SK-N-MC (cell line): ENCODE results near the gene PLGRKT.
"Not testable (repeated sequence)": the region's sequence is repeated elsewhere in the genome, so short reads cannot be mapped to it uniquely, and the experiment has no call there.

Experiments
- DNase-seq: peaks from one replicate; pipeline ENCODE4 v3.0.0-alpha.2; 2011; ENCODE audit warnings: low read depth, low spot score
- H3K27ac ChIP-seq: fragments of 200-600 bp; sonication (generic); 2 replicates; pipeline ENCODE4 v1.5.1; 2016; ENCODE audit warnings: mixed run types
- H3K36me3 ChIP-seq: fragments of 200-600 bp; sonication (generic); 2 replicates; pipeline ENCODE4 v1.6.1; 2017; ENCODE audit warnings: antibody characterized with exemption, low read length, mixed read lengths; ENCODE audit not compliant: insufficient read depth
- H3K4me3 ChIP-seq: fragments of 200-600 bp; sonication (generic); 2 replicates; pipeline ENCODE4 v1.5.1; 2016
- H3K9ac ChIP-seq: fragments of 200-600 bp; sonication (generic); 2 replicates; pipeline ENCODE4 v1.8.0; 2017; ENCODE audit warnings: mixed run types, mixed read lengths; ENCODE audit not compliant: insufficient read length
- H3K9me3 ChIP-seq: fragments of 200-600 bp; sonication (generic); 2 replicates; pipeline ENCODE4 v1.6.1; 2017; ENCODE audit warnings: low read depth, mild to moderate bottlenecking, antibody characterized with exemption, low read length, moderate library complexity, mixed read lengths
- EZH2 ChIP-seq: fragments of 200-600 bp; sonication (generic); IDR thresholded peaks from one replicate; pipeline ENCODE4 v1.6.1; 2017; ENCODE audit warnings: antibody characterized with exemption
- FOXP2 ChIP-seq: optimal IDR thresholded peaks from 2 replicates; pipeline ENCODE3; 2011; ENCODE audit warnings: mild to moderate bottlenecking, moderate library complexity; ENCODE audit not compliant: insufficient read depth; ENCODE audit errors: extremely low read length, control extremely low read depth
- POLR2AphosphoS5 ChIP-seq: IDR thresholded peaks from 2 replicates; pipeline ENCODE4 v1.6.1; 2012; ENCODE audit warnings: mild to moderate bottlenecking, low read depth, low read length, borderline replicate concordance

Gene PLGRKT

GRCh38 chr9:5336688-5337087 lies 101.0 kb downstream of the PLGRKT start:
- H3K9ac ChIP-seq: no peak overlapping the region
- H3K4me3 ChIP-seq: no peak overlapping the region
- DNase-seq: no peak
- H3K9me3 ChIP-seq: no peaks in the 10 kb centered on the region
- H3K27ac ChIP-seq: no peak overlapping the region
- H3K36me3 ChIP-seq: no peaks in the 10 kb centered on the region
- TF ChIP-seq FOXP2 (no peak), POLR2AphosphoS5 (no peak)

GRCh38 chr9:5331276-5331675 lies 106.4 kb downstream of the PLGRKT start:
- not testable (repeated sequence) for DNase-seq, H3K27ac ChIP-seq, H3K9me3 ChIP-seq, H3K36me3 ChIP-seq, H3K4me3 ChIP-seq, H3K9ac ChIP-seq

DNA sequence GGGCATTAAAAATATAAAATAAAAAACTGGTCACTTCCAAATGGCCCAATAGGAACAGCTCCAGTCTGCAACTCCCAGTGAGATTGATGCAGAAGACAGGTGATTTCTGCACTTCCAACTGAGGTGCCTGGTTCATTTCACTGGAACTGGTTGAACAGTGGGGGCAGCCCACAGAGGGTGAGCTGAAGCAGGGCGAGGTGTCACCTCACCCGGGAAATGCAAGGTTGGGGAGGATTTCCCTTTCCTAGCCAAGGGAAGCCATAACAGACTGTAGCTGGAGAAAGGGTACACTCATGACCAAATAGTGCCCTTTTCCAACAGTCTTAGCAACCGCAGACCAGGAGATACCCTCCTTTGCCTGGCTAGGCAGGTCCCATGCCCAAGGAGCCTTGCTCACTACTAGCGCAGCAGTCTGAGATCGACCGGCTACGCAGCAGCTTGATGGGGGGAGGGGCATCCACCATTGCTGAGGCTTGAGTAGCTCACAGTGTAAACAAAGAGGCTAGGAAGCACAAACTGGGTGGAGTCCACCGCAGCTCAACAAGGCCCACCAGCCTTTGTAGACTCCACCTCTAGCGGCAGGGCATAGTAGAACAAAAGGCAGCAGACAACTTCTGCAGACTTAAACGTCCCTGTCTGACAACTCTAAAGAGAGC lies 110.7 kb downstream of the PLGRKT start:
- Histone ChIP-seq H3K27ac (no peak overlapping the region), H3K36me3 (no peaks in the 10 kb centered on the region), H3K9ac (no peak overlapping the region), H3K9me3 (no peaks in the 10 kb centered on the region), H3K4me3 (no peak overlapping the region)
- TF ChIP-seq EZH2 (no peak), POLR2AphosphoS5 (no peak), FOXP2 (no peak)
- DNase-seq: no peak

DNA sequence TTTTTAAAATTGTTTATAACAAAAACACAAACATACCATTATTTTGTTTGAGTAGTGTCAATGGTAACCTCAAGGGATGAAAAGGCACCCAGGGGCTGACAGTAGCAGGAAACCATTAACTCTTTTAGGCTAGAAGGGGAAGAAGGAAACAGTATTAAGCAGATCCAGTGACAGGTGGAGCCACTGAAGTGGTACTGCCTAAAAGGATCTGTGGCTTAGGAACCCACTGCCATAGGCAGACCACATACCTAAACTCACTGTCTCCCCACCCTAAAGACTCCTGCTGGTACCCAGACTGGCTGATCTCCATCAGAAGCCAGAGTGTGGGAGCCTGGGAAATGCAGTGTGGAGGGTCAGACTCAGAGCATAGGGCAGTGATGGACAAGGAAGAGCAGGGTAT lies 111.5 kb downstream of the PLGRKT start:
- DNase-seq: no peak
- H3K9ac ChIP-seq: no peak overlapping the region
- TF ChIP-seq FOXP2 (no peak), EZH2 (no peak), POLR2AphosphoS5 (no peak)
- H3K4me3 ChIP-seq: no peak overlapping the region
- H3K27ac ChIP-seq: no peak overlapping the region
- no peaks in the 10 kb centered on the region for H3K9me3 ChIP-seq
- H3K36me3 ChIP-seq: no peaks in the 10 kb centered on the region

- DNase-seq, H3K36me3 ChIP-seq, H3K4me3 ChIP-seq, H3K9me3 ChIP-seq, H3K9ac ChIP-seq, H3K27ac ChIP-seq: not testable (repeated sequence)
Measured at GRCh38 chr9:5321601-5322000, 116.1 kb downstream of the PLGRKT start.

DNA sequence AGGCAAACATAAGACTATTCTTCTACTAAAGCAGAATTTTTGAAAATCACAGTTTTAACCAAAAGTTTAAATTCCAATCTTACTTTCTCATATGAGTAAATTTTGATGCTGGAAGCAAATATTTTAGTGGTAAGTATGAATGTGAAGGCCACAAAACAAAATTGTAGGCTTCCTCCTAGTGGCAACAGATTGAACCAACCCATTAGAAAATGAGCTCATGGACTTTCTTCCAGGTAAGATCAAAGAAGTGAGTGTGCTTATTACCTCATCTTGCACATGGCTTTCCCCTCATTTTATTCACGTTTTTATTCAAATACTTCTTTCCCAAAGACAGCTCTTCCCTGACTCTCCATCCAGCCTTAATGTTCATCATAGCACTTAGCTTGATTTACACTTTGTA lies 116.7 kb downstream of the PLGRKT start:
- H3K36me3 ChIP-seq: no peaks in the 10 kb centered on the region
- no peak overlapping the region for H3K9ac ChIP-seq
- no peak overlapping the region for H3K27ac ChIP-seq
- H3K4me3 ChIP-seq: no peak overlapping the region
- H3K9me3 ChIP-seq: no peaks in the 10 kb centered on the region
- TF ChIP-seq EZH2: no peak
- no peak for TF ChIP-seq POLR2AphosphoS5
- no peak for TF ChIP-seq FOXP2
- no peak for DNase-seq

GRCh38 chr9:5316406-5316805 lies 121.3 kb downstream of the PLGRKT start:
- not testable (repeated sequence) for H3K9me3 ChIP-seq, H3K9ac ChIP-seq, DNase-seq, H3K36me3 ChIP-seq, H3K4me3 ChIP-seq, H3K27ac ChIP-seq

- TF ChIP-seq EZH2 (no peak), POLR2AphosphoS5 (no peak), FOXP2 (no peak)
- Histone ChIP-seq H3K9me3 (no peaks in the 10 kb centered on the region; the same call in 1 of the 2 replicates), H3K27ac (no peak overlapping the region), H3K36me3 (no peaks in the 10 kb centered on the region), H3K9ac (no peak overlapping the region), H3K4me3 (no peak overlapping the region)
- no peak for DNase-seq
Measured at GRCh38 chr9:5315187-5315923, 122.4 kb downstream of the PLGRKT start.

- Histone ChIP-seq H3K27ac (no peak overlapping the region), H3K9ac (no peak overlapping the region), H3K9me3 (no peaks in the 10 kb centered on the region; the same call in 1 of the 2 replicates), H3K36me3 (no peaks in the 10 kb centered on the region), H3K4me3 (no peak overlapping the region)
- no peak for TF ChIP-seq EZH2
- no peak for DNase-seq
Measured at GRCh38 chr9:5310851-5311250, 126.9 kb downstream of the PLGRKT start.
